Uterus (tissue), 2 donors: Measurements from ENCODE around the gene C1S.

ENCODE experiments used
- CTCF ChIP-seq, 4 experiments: fragments of 200-600 bp in 2 of 4; fragments of 450-650 bp in 2 of 4; sonication (generic) in 2 of 4; IDR thresholded peaks; one replicate each; pipeline ENCODE4 v1.5.1; 2016 to 2019; ENCODE audit warnings: antibody characterized with exemption in 4 of 4, mild to moderate bottlenecking in 2 of 4, moderate library complexity in 1 of 4
- POLR2A ChIP-seq, 2 donors: fragments of 450-650 bp; IDR thresholded peaks; one replicate each; pipeline ENCODE4 v1.6.1; 2016; ENCODE audit warnings: antibody characterized with exemption in 2 of 2, mild to moderate bottlenecking in 1 of 2, moderate library complexity in 1 of 2

GRCh38 chr12:7107636-7108002 is 47.1 kb downstream of the C1S start:
- TF ChIP-seq CTCF (IDR thresholded peaks at IDR 0.05) (no peak), POLR2A (IDR thresholded peaks at IDR 0.05) (no peak)
